Fibroblast of lung (primary cell): ENCODE measurements around the gene GRK6.

Experiments used
- EZH2 ChIP-seq: IDR thresholded peaks from 2 replicates; pipeline ENCODE4 v1.5.1; 2012; ENCODE audit warnings: low read length, control low read depth, mild to moderate bottlenecking; ENCODE audit errors: missing control alignments
- TF ChIP-seq, protein P1 (sequence below), 2 donors: IDR thresholded peaks in 1 of 2; conservative IDR thresholded peaks in 1 of 2; 1 replicate in 1 of 2; 2 replicates in 1 of 2; pipeline ENCODE4 v1.5.1; 2011 to 2012; ENCODE audit warnings: low read length in 2 of 2, control low read depth in 1 of 2, inconsistent platforms in 1 of 2, low read depth in 1 of 2, mild to moderate bottlenecking in 1 of 2

GRCh38 chr5:177393206-177393765 is 33.2 kb upstream of the GRK6 start:
- TF ChIP-seq, protein P1, sequence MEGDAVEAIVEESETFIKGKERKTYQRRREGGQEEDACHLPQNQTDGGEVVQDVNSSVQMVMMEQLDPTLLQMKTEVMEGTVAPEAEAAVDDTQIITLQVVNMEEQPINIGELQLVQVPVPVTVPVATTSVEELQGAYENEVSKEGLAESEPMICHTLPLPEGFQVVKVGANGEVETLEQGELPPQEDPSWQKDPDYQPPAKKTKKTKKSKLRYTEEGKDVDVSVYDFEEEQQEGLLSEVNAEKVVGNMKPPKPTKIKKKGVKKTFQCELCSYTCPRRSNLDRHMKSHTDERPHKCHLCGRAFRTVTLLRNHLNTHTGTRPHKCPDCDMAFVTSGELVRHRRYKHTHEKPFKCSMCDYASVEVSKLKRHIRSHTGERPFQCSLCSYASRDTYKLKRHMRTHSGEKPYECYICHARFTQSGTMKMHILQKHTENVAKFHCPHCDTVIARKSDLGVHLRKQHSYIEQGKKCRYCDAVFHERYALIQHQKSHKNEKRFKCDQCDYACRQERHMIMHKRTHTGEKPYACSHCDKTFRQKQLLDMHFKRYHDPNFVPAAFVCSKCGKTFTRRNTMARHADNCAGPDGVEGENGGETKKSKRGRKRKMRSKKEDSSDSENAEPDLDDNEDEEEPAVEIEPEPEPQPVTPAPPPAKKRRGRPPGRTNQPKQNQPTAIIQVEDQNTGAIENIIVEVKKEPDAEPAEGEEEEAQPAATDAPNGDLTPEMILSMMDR (conservative IDR thresholded peaks at IDR 0.05 in 1 of 2, IDR thresholded peaks at IDR 0.05 in 1 of 2; ENCODE audit: low read depth in 1 of 2, low read length in 2 of 2) = no peak
- TF ChIP-seq EZH2 = no peak
